OCI-LY7 (cell line): Measurements from ENCODE around the gene AFDN. TPM values are rescaled to one million over a fixed set of nuclear protein-coding genes. Genes with fewer than 3 reads are reported as not detected.
A peak's percentile ranks its signal among the peaks of the same experiment; 100 is the strongest.

Source experiments
- BruUV-seq: library from RNA; stranded (reverse); fragments of 400-500 nt; replicated peaks from 2 replicates; lab custom pipeline; 2021; lab: Mats Ljungman, UMichigan
- CTCF ChIA-PET: fragments of 300-600 bp; sonication (Branson Sonifier 250); formaldehyde crosslinking; loops from one replicate; lab custom pipeline; 2022; ENCODE audit warnings: antibody characterized with exemption; ENCODE audit not compliant: unreplicated experiment; lab: Charles Lee
- POLR2A ChIA-PET: fragments of 300-600 bp; sonication (Branson Sonifier 250); formaldehyde crosslinking; loops from one replicate; lab custom pipeline; 2022; ENCODE audit warnings: antibody characterized with exemption; lab: Charles Lee
- DNase-seq: peaks from one replicate; pipeline ENCODE4 v3.0.0-alpha.2; 2015; ENCODE audit warnings: low spot score
- H2AFZ ChIP-seq: fragments of 200-600 bp; sonication (generic), shearing (Covaris generic); 2 replicates; pipeline ENCODE4 v1.6.1; 2014; ENCODE audit warnings: mild to moderate bottlenecking, antibody characterized with exemption, low read length, moderate library complexity
- H3K27ac ChIP-seq: fragments of 200-600 bp; sonication (generic); 2 replicates; pipeline ENCODE4 v1.5.1; 2014; ENCODE audit warnings: mixed run types, low read depth, mild to moderate bottlenecking, moderate library complexity, low read length, inconsistent platforms; ENCODE audit not compliant: poor library complexity, severe bottlenecking
- H3K36me3 ChIP-seq: fragments of 200-600 bp; sonication (generic); 2 replicates; pipeline ENCODE4 v1.6.1; 2014; ENCODE audit warnings: mild to moderate bottlenecking, antibody characterized with exemption, low read length, moderate library complexity, mixed read lengths; ENCODE audit not compliant: insufficient read depth
- H3K4me1 ChIP-seq: fragments of 200-600 bp; sonication (generic); 2 replicates; pipeline ENCODE4 v1.5.1; 2014; ENCODE audit warnings: mild to moderate bottlenecking, low read length; ENCODE audit not compliant: insufficient read depth, poor library complexity, severe bottlenecking
- H3K4me2 ChIP-seq: fragments of 200-600 bp; sonication (generic); 2 replicates; pipeline ENCODE4 v1.6.1; 2014; ENCODE audit warnings: mild to moderate bottlenecking, low read length
- H3K4me3 ChIP-seq: fragments of 200-600 bp; sonication (generic); 2 replicates; pipeline ENCODE4 v1.5.1; 2014; ENCODE audit warnings: mild to moderate bottlenecking, low read depth, low read length; ENCODE audit not compliant: poor library complexity, severe bottlenecking
- H3K79me2 ChIP-seq: fragments of 200-600 bp; sonication (generic); 2 replicates; pipeline ENCODE4 v1.6.1; 2016; ENCODE audit warnings: low read depth, mild to moderate bottlenecking, low read length, moderate library complexity, mixed read lengths; ENCODE audit not compliant: insufficient read depth
- H3K9me2 ChIP-seq: fragments of 200-600 bp; sonication (generic); 2 replicates; pipeline ENCODE4 v1.6.1; 2016; ENCODE audit warnings: mild to moderate bottlenecking, low read length, mixed read lengths; ENCODE audit not compliant: insufficient read depth
- H3K9me3 ChIP-seq: fragments of 200-600 bp; sonication (generic); 2 replicates; pipeline ENCODE4 v1.6.1; 2014; ENCODE audit warnings: mild to moderate bottlenecking, mixed run types, low read length, mixed read lengths
- H4K20me1 ChIP-seq: fragments of 200-600 bp; sonication (generic); 2 replicates; pipeline ENCODE4 v1.6.1; 2014; ENCODE audit warnings: mild to moderate bottlenecking, antibody characterized with exemption, low read length, moderate library complexity, mixed read lengths; ENCODE audit not compliant: insufficient read depth
- EZH2phosphoT487 ChIP-seq: fragments of 200-600 bp; sonication (generic); IDR thresholded peaks from 2 replicates; pipeline ENCODE4 v1.6.1; 2018; ENCODE audit warnings: low read depth, borderline replicate concordance, mild to moderate bottlenecking, mixed run types, antibody characterized with exemption, low read length, moderate library complexity, mixed read lengths
- intact Hi-C: fragments of 100-400 bp; cut with micrococcal nuclease; formaldehyde crosslinking; loops from one replicate; pipeline ENCODE4 v1.10.0; 2022; ENCODE audit not compliant: unreplicated experiment
- total RNA-seq, 2 experiments: library from RNA; depleted of rRNA in 1 of 2; stranded (reverse); fragments of >200 nt in 1 of 2; shearing (Covaris generic) in 1 of 2; gene quantifications; 2 replicates each; pipeline ENCODE4 v1.2.3, GENCODE V29; 2014 to 2022
- TF ChIP-seq, protein P1 (sequence below): fragments of 200-600 bp; sonication (generic); conservative IDR thresholded peaks from 2 replicates; pipeline ENCODE4 v1.5.1; 2014; ENCODE audit warnings: mild to moderate bottlenecking, antibody characterized with exemption, low read length, moderate library complexity, mixed read lengths

AFDN gene
- total RNA-seq, 2 experiments from 2014 or later = 43.6 to 71.6 TPM

DNA sequence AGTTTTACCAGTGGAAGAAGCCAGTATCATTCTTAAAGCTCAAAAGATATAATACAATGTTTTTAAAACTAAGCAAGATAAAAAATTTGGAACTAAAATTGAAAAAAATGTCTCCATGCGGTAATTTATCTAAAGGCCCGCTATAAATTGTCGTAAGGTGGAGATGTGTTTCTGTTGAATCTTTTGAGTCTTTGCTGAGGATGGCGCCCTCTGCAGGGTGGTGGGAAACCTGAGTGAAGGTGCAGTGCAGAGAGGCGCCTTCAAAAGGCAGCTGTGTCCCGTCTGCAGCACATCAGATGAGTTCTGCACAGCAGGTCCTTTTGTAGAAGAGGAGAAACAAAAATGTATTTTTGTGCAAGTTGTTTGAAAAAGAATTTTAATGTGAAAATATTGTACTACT lies 141.4 kb downstream of the AFDN start:
- H3K36me3 ChIP-seq = peaks cover 8% of the 10 kb centered on the region; the same call in 1 of the 2 replicates
- TF ChIP-seq EZH2phosphoT487 = no peak
- TF ChIP-seq, protein P1, sequence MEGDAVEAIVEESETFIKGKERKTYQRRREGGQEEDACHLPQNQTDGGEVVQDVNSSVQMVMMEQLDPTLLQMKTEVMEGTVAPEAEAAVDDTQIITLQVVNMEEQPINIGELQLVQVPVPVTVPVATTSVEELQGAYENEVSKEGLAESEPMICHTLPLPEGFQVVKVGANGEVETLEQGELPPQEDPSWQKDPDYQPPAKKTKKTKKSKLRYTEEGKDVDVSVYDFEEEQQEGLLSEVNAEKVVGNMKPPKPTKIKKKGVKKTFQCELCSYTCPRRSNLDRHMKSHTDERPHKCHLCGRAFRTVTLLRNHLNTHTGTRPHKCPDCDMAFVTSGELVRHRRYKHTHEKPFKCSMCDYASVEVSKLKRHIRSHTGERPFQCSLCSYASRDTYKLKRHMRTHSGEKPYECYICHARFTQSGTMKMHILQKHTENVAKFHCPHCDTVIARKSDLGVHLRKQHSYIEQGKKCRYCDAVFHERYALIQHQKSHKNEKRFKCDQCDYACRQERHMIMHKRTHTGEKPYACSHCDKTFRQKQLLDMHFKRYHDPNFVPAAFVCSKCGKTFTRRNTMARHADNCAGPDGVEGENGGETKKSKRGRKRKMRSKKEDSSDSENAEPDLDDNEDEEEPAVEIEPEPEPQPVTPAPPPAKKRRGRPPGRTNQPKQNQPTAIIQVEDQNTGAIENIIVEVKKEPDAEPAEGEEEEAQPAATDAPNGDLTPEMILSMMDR = peak; percentile 82
- no TSS peak for BruUV-seq
- peak; percentile 37 for DNase-seq
- intact Hi-C loops = no loop called here
- H3K4me1 ChIP-seq = no peaks in the 10 kb centered on the region
- no peak overlapping the region for H3K27ac ChIP-seq
- POLR2A ChIA-PET = no interaction called here
- no peaks in the 10 kb centered on the region for H3K9me2 ChIP-seq
- H4K20me1 ChIP-seq = no peaks in the 10 kb centered on the region
- no peak overlapping the region for H3K4me3 ChIP-seq
- no peaks in the 10 kb centered on the region for H3K79me2 ChIP-seq
- no peak overlapping the region for H2AFZ ChIP-seq
- no peaks in the 10 kb centered on the region for H3K9me3 ChIP-seq
- H3K4me2 ChIP-seq = no peak overlapping the region
- CTCF ChIA-PET = no interaction called here

DNA sequence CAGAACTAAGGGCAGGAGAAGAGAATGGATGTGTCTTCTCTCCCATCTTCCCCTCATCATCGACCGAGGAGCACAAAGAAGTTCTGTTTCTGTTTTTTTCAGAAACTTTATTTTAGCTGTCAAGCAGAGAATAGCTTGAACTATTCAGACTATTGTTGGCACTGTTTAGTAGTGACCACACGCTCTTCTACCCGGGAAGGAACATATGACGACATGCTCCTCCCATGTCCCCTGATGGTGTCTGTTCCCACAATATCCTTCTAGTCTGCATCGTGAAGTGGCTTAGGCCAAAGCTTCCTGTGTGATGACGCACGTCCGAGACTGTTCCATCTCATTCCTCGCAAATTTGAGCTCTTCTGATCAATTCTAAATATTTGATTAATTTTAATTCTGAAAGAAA lies 143.5 kb downstream of the AFDN start:
- Histone ChIP-seq H3K36me3 (peaks cover 8% of the 10 kb centered on the region; the same call in 1 of the 2 replicates), H3K4me2 (no peak overlapping the region), H3K79me2 (no peaks in the 10 kb centered on the region), H4K20me1 (no peaks in the 10 kb centered on the region), H3K4me1 (no peaks in the 10 kb centered on the region), H3K27ac (no peak overlapping the region), H3K4me3 (no peak overlapping the region), H3K9me3 (no peaks in the 10 kb centered on the region), H3K9me2 (no peaks in the 10 kb centered on the region), H2AFZ (no peak overlapping the region)
- intact Hi-C loops = no loop called here
- TF ChIP-seq, protein P1 = no peak
- no peak for TF ChIP-seq EZH2phosphoT487
- ChIA-PET CTCF (no interaction called here), POLR2A (interaction anchor here (1.0 kb wide), 1 partner anchor 15 kb away, joined by 3 read pairs; no protein-coding TSS in a partner anchor)
- DNase-seq = no peak
- no TSS peak for BruUV-seq

DNA sequence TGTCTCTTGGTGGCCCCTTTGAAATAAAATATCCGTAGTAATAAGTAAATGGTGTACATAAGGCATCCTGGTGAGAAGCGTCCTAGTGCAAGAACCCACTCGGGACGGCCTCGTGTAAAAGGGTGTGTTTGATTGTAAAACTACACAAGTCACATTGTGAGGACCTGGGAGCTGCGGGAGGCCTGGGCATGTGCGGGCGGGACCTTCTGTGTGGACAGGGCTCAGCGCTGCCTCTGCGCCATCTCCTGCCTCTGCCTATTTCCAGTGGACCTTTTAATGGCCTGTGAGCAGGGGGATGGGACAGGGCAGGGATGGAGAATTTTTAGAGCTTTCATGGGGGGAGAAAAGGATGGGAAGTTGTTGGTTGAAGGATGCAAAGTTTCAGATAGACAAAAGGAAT lies 145.5 kb downstream of the AFDN start:
- intact Hi-C loops = no loop called here
- CTCF ChIA-PET = no interaction called here
- no peak for TF ChIP-seq EZH2phosphoT487
- TF ChIP-seq, protein P1 = no peak
- Histone ChIP-seq H2AFZ (no peak overlapping the region), H3K9me2 (no peaks in the 10 kb centered on the region), H3K9me3 (no peaks in the 10 kb centered on the region), H3K79me2 (no peaks in the 10 kb centered on the region), H3K36me3 (no peaks in the 10 kb centered on the region), H3K4me1 (no peaks in the 10 kb centered on the region), H3K4me2 (no peak overlapping the region), H3K27ac (no peak overlapping the region), H3K4me3 (no peak overlapping the region), H4K20me1 (no peaks in the 10 kb centered on the region)
- no TSS peak for BruUV-seq
- no peak for DNase-seq
- POLR2A ChIA-PET = no interaction called here
